Activated naive CD4-positive, alpha-beta T cell treated with anti-CD3 and anti-CD28 coated beads, Interleukin-2, amount 50 U/mL, for 24 hours (primary cell): ENCODE measurements around the gene C6orf118.

Experiments
- H3K27ac Mint-ChIP-seq: one replicate; pipeline ENCODE4 v1.8.0; 2021; ENCODE audit warnings: mild to moderate bottlenecking, mixed read lengths
- H3K27me3 Mint-ChIP-seq: one replicate; pipeline ENCODE4 v1.8.0; 2021; ENCODE audit warnings: mixed read lengths
- H3K36me3 Mint-ChIP-seq: one replicate; pipeline ENCODE4 v1.8.0; 2021; ENCODE audit warnings: mixed read lengths
- H3K4me1 Mint-ChIP-seq: one replicate; pipeline ENCODE4 v1.8.0; 2021; ENCODE audit warnings: mixed read lengths
- H3K4me3 Mint-ChIP-seq: one replicate; pipeline ENCODE4 v1.8.0; 2021; ENCODE audit warnings: mild to moderate bottlenecking, mixed read lengths
- H3K9me3 Mint-ChIP-seq: one replicate; pipeline ENCODE4 v1.8.0; 2021; ENCODE audit warnings: mixed read lengths

The C6orf118 gene

DNA sequence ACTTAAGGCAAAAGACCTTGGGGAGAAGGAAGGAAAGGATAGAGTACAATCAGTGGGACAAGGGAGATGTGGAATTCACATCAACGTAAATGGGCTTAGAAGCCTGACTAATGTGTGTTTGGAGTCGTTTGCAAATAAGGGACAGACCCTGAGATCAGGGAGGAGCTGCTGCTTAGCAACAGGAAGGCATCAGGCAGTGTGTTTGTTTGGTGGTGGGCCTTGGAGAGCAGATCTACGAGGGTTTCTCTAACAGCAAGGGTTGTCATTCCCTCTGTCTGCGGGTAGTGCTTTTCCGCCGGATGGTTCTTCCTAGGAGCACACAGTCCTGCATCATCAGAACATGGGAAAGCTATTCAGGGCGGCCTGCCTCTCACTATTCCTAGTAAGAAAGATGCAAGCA, 40.4 kb downstream of the C6orf118 start:
- Mint-ChIP-seq H3K27me3 (no peaks in the 10 kb centered on the region), H3K9me3 (no peaks in the 10 kb centered on the region), H3K4me1 (no peaks in the 10 kb centered on the region), H3K27ac (no peak overlapping the region), H3K4me3 (no peak overlapping the region), H3K36me3 (no peaks in the 10 kb centered on the region)

DNA sequence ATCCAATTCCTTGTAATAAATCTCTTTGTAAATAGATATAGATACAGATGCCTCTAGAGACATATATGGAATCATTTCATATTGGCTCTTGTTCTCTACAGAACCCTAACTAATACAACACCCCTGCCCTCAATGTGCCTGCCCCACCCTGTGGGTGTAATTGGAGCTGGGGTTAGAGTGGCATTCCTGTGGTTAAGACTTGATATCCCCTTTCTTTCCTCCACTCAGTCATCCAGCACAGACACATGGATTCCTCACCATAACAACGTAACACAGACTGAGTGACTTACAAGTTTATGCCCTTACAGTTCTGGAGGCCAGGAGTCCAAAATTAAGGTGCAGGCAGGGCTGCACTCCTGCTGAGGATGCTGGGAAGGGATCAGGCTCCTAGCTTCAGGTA, 42.8 kb downstream of the C6orf118 start:
- no peaks in the 10 kb centered on the region for H3K9me3 Mint-ChIP-seq
- no peaks in the 10 kb centered on the region for H3K27me3 Mint-ChIP-seq
- no peaks in the 10 kb centered on the region for H3K4me1 Mint-ChIP-seq
- no peak overlapping the region for H3K27ac Mint-ChIP-seq
- no peaks in the 10 kb centered on the region for H3K36me3 Mint-ChIP-seq
- H3K4me3 Mint-ChIP-seq, result no peak overlapping the region

DNA sequence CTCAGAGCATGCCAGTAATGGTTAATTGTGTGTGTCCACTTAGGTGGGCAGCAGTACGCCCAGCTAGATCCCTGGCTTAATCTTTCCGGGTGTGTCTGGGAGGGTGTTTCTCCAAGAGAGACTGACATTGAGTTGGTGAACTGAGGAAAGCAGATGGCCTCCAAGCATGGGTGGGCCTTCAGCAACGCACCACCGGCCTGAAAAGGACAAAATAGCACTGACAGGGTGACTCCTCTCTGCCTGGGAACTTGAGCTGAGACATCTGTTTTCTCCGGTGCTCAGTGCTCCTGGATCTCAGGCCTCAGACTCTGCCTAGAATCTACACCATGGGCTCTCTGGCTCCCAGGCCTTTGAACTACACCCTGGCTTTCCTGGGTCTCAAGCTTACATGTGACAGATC, 43.2 kb downstream of the C6orf118 start:
- Mint-ChIP-seq H3K36me3 (no peaks in the 10 kb centered on the region), H3K4me3 (no peak overlapping the region), H3K27me3 (no peaks in the 10 kb centered on the region), H3K27ac (no peak overlapping the region), H3K9me3 (no peaks in the 10 kb centered on the region), H3K4me1 (no peaks in the 10 kb centered on the region)

DNA sequence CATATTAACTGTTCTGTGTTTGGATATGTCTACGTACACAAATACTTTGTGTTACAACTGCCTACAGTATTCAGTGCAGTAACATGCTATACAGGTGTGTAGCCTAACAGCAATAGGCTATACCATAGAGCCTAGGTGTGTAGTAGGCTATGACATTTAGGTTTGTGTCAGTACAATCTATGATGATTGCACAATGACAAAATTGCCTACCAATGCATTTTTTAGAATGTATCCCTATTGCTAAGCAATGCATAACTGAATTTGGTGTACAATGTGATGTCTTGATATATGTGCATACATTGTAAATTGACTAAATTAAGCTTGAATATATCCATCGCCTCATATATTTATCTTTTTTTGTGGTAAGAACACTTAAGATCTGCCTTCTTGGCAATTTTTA, 48.9 kb downstream of the C6orf118 start:
- Mint-ChIP-seq H3K4me3 (no peak overlapping the region), H3K4me1 (no peaks in the 10 kb centered on the region), H3K9me3 (peaks cover 9% of the 10 kb centered on the region), H3K27ac (no peak overlapping the region), H3K27me3 (no peaks in the 10 kb centered on the region), H3K36me3 (no peaks in the 10 kb centered on the region)

DNA sequence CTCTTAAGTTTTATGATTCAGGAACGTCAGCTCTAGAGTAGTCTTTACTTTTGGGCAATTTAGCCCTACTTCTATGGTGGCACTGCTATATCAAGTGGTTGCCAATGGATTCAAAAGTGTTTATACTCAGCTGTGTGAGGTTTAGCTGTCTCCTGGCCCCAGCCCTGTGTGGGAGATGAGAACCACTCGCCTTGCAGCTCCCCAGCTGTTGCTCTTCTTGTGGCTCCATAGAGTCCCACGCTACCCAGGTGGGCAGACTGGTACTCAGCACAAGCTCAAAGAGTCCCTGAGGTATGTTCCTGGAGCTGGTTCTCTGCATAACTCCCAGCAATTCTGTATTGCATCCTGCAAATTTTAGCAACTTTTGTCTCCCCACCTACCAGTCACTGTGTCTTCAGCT, 59.6 kb downstream of the C6orf118 start:
- Mint-ChIP-seq H3K27ac (no peak overlapping the region), H3K27me3 (no peaks in the 10 kb centered on the region), H3K4me1 (no peaks in the 10 kb centered on the region), H3K9me3 (peaks cover 4% of the 10 kb centered on the region), H3K4me3 (no peak overlapping the region), H3K36me3 (no peaks in the 10 kb centered on the region)

DNA sequence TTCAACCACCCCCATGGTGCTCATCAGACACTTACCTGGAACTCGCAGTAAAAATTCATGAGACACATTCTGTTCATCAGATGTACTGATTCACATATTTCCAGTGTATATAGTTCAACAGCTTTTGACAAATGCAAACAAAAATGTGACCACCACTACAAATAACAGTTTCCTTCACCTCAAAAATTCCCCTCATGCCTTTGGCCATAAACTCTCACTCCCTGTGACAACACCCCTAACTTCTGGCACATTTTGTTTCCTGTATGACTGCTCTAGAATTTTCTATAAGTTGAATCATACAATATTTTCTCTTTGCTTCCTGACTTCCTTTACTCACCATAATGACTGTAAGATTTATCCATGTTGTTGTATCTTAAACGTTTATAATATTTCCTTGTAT, 63.7 kb downstream of the C6orf118 start:
- H3K4me3 Mint-ChIP-seq, result no peak overlapping the region
- H3K27ac Mint-ChIP-seq, result no peak overlapping the region
- no peaks in the 10 kb centered on the region for H3K36me3 Mint-ChIP-seq
- no peaks in the 10 kb centered on the region for H3K27me3 Mint-ChIP-seq
- peaks cover 3% of the 10 kb centered on the region for H3K9me3 Mint-ChIP-seq
- no peaks in the 10 kb centered on the region for H3K4me1 Mint-ChIP-seq

DNA sequence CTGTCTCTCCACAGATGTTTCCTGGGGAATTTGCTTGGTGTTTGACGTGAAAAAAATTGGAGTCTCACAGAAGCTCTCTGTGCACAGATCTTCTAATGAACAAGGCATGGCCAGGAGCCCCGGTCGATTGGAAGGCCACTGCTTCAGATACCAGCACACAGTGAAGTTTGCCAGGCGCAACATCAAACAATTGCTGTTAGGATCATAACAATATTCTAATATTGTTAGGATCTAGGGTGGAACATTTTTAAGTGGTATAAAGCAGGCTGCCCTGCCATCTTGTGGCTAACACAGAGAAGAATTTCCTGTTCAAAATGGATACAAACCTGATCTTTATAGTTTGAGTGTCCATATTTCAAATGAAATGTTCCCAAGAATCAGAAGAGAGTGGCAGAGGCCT, 64.1 kb downstream of the C6orf118 start:
- Mint-ChIP-seq H3K4me1 (no peaks in the 10 kb centered on the region), H3K9me3 (peaks cover 4% of the 10 kb centered on the region), H3K4me3 (no peak overlapping the region), H3K27ac (no peak overlapping the region), H3K36me3 (no peaks in the 10 kb centered on the region), H3K27me3 (no peaks in the 10 kb centered on the region)

DNA sequence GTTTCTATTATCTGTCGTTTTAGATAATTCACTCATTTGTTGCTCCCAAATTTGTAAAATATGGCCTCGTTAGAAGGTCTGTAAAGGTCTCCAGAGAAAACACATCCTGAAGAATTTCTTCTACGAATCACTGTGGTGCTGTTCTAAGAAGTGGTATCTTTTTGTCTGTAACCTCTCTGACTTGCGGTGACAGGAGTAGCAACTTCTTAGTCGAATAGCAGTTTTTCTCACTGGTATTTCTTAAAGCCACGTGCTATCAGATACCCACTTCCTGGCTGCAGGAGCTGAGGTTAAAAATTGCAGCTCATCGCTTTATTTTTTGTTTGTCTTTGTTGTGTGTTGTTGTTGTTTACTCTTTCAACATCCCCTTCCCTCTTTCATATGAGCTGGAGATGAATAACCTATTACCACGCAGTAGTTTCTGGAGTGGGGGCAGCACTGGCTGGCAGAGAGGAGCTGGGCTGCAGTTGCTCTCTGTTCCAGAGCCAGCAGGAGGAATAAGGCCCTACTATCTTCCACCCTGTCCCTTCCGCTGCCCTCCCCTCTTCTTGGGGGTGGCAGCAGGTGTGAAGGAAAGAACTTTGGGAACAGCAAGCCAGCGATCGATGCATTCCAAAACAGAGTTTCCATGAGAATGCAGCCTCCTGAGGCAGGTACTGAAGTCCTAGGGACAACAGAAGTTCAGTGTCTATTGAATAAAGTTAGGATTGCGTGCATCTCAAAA, 64.7 kb downstream of the C6orf118 start:
- H3K9me3 Mint-ChIP-seq, result peaks cover 4% of the 10 kb centered on the region
- no peak overlapping the region for H3K4me3 Mint-ChIP-seq
- H3K27ac Mint-ChIP-seq, result no peak overlapping the region
- H3K36me3 Mint-ChIP-seq, result no peaks in the 10 kb centered on the region
- no peaks in the 10 kb centered on the region for H3K4me1 Mint-ChIP-seq
- no peaks in the 10 kb centered on the region for H3K27me3 Mint-ChIP-seq

DNA sequence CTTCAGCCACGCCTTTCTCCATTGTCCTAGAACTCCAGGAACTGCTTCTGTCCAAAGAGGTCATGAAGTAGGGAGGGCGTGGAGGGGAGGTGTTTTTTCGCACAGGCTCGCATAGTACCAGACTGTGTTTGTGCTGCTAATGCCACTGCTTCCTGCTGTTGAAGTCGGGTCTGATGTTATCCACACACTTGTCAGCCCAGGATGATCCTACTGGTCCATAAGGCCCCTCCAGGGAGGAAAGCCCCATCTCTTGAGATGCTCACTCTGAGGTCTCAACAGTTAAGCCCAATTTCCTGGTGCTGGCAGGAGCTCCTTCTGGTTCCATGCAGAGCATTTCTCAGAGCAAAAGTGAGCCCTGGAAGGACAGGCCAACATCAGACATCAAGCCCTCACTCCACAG, 65.6 kb downstream of the C6orf118 start:
- Mint-ChIP-seq H3K4me3 (no peak overlapping the region), H3K9me3 (peaks cover 4% of the 10 kb centered on the region), H3K4me1 (no peaks in the 10 kb centered on the region), H3K27me3 (no peaks in the 10 kb centered on the region), H3K27ac (no peak overlapping the region), H3K36me3 (no peaks in the 10 kb centered on the region)

DNA sequence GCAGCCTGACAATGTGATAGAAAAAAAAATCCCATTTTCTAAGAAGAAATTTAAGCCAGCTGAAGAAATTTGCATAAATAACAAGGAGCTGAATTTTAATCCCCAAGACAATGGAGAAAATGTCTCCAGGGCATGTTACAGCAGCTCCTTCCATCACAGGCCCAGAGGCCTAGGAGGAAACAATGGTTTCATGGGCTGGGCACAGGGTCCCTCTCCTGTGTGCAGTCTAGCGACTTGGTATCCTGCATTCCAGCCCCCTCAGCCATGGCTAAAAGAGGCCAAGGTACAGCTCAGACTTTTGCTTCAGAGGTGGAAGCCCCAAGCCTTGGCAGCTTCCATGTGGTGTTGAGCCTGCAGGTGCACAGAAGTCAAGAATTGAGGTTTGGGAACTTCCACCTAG, 73.1 kb downstream of the C6orf118 start:
- Mint-ChIP-seq H3K27me3 (no peaks in the 10 kb centered on the region), H3K4me3 (no peak overlapping the region), H3K4me1 (no peaks in the 10 kb centered on the region), H3K9me3 (peaks cover 30% of the 10 kb centered on the region), H3K36me3 (no peaks in the 10 kb centered on the region), H3K27ac (no peak overlapping the region)

DNA sequence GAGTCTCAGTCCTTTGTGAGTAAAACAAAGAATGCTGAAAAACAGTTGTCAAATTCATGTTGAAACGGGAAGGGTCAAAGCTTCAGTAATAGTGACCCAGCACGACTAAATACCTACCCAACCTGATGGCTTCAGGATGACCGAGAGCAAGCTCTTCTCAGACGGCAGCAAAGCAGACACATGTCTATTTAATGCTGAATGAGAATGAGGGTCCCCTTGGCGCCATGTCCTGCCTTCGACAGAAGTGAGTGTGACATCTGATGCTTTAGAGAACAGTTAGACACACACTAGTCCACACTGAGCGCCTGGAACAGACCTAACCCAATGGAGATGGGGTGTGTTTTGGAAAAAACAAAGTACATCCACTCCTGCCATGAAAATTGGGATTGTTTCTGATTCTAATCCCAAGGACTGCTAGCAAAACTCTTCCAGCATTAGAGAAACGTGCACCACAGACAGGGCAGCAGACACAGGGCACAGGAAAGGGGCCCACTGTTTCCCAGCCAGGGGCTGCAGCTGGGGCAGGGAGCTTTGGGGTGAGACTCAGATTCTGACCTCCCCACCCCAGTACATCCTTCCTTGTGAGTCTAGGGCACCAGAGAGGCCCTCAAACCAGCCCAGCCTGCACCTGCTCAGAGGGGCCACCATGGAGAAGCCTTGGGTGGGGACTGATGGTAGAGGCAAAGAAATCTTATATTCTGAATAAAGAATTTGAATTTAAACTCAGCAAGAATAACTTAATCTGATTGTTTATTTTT, 76.5 kb downstream of the C6orf118 start:
- no peaks in the 10 kb centered on the region for H3K4me1 Mint-ChIP-seq
- H3K4me3 Mint-ChIP-seq, result no peak overlapping the region
- H3K9me3 Mint-ChIP-seq, result peaks cover 23% of the 10 kb centered on the region
- H3K27ac Mint-ChIP-seq, result no peak overlapping the region
- no peaks in the 10 kb centered on the region for H3K27me3 Mint-ChIP-seq
- no peaks in the 10 kb centered on the region for H3K36me3 Mint-ChIP-seq

DNA sequence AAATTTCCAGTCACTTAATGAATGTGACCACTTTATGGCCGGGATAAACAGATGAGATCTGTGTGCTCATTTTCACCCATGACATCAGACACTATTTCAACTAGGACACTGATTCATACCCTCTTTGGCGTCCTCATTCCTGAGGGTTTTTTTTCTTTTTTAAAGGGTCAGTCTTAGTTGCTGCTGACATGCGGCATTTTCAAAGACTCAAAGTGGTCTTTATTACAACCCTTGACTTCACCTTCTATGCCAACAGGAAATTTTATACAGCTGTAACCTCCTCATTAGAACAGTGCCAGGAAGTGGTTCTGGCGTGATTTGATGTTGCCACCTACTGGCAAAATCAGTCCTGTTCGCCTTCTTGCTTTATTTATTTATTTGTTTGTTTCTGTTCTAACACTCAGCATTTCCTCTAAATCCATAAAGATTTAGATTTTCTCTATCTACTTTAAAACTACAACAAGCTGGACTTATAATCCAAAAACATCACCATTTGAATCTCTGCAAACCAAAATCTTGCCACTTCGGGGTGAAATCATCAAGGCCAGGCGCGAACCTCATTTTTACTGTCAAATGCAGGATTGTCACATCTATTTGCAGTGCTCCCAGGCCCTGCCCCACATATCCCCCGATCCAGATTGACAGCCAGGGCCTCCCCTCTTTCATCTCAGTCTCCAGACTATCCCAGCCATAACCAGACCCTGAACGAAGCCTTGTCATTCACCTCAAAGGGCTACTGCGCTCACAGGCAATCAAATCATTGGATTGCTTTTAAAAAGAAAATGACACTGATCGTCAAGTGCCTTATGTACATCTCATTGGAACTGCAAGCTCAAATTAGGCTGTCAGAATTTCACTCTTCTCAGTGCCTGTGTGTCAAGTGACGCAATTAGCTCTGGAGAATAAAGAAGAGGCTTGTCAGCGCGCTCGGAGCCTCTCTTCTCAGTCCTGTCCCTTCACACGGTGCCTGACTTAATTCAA, 77.5 kb downstream of the C6orf118 start:
- H3K27me3 Mint-ChIP-seq, result no peaks in the 10 kb centered on the region
- H3K4me1 Mint-ChIP-seq, result no peaks in the 10 kb centered on the region
- no peak overlapping the region for H3K27ac Mint-ChIP-seq
- peaks cover 18% of the 10 kb centered on the region for H3K9me3 Mint-ChIP-seq
- H3K36me3 Mint-ChIP-seq, result no peaks in the 10 kb centered on the region
- no peak overlapping the region for H3K4me3 Mint-ChIP-seq

DNA sequence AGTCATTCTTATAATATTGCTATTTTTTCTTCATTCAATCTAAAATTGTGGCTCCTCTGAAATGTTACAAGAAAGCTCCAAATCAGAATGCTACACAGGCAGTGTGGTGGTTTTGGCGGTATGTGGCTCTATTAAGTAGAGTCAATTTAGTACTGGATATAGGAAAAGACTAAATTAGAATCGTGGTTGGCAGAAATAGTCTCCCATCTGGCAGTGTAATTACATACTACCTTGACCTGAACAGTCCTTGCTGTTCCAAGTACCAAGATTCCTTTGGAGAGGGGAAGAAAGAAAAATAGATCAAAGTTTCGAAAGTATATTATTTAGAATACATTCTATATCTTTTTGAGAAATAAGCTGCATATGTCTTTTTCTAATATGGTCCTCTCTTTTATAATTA, 78.2 kb downstream of the C6orf118 start:
- no peaks in the 10 kb centered on the region for H3K27me3 Mint-ChIP-seq
- no peak overlapping the region for H3K27ac Mint-ChIP-seq
- peaks cover 18% of the 10 kb centered on the region for H3K9me3 Mint-ChIP-seq
- H3K36me3 Mint-ChIP-seq, result no peaks in the 10 kb centered on the region
- no peaks in the 10 kb centered on the region for H3K4me1 Mint-ChIP-seq
- no peak overlapping the region for H3K4me3 Mint-ChIP-seq
